NCI-H2227 treated with DMSO at 0.1 percent for 48 hours (cell line): ENCODE measurements around the gene KRT71.
"Not testable (repeated sequence)": the region's sequence is repeated elsewhere in the genome, so short reads cannot be mapped to it uniquely, and the experiment has no call there.

Experiments used
- DNase-seq: peaks from one replicate; lab custom pipeline; 2025; lab: John Stamatoyannopoulos, UW

The KRT71 gene

GRCh38 chr12:52519826-52520662 lies 32.9 kb downstream of the KRT71 start, which contains the start of gene KRT5:
TSS of gene KRT5 (minus strand) at chr12:52520394. CDS start at chr12:52520296, 98 bp downstream.
- no peak for DNase-seq

GRCh38 chr12:52519387-52519703 lies 33.6 kb downstream of the KRT71 start:
- DNase-seq, result no peak

GRCh38 chr12:52518574-52519386 lies 34.2 kb downstream of the KRT71 start:
- DNase-seq, result no peak

GRCh38 chr12:52517888-52518287 lies 35.1 kb downstream of the KRT71 start:
- no peak for DNase-seq

GRCh38 chr12:52517005-52517835 lies 35.7 kb downstream of the KRT71 start:
- no peak for DNase-seq

- no peak for DNase-seq
These were observed 36.8 kb downstream of the KRT71 start for GRCh38 chr12:52515927-52516831.

- no peak for DNase-seq
These were observed 37.7 kb downstream of the KRT71 start for GRCh38 chr12:52515319-52515646.

GRCh38 chr12:52514471-52515318 lies 38.2 kb downstream of the KRT71 start:
- no peak for DNase-seq

GRCh38 chr12:52513736-52514135 lies 39.2 kb downstream of the KRT71 start:
- no peak for DNase-seq

- no peak for DNase-seq
These were observed 44.7 kb downstream of the KRT71 start for GRCh38 chr12:52508211-52508610.

GRCh38 chr12:52506858-52507715 lies 45.9 kb downstream of the KRT71 start:
- DNase-seq, result no peak

GRCh38 chr12:52502877-52503276 lies 50.1 kb downstream of the KRT71 start:
- no peak for DNase-seq

GRCh38 chr12:52501490-52501889 lies 51.5 kb downstream of the KRT71 start:
- no peak for DNase-seq

- DNase-seq, result not testable (repeated sequence)
These were observed 52.4 kb downstream of the KRT71 start for GRCh38 chr12:52500574-52500973.

- DNase-seq, result no peak
These were observed 53.0 kb downstream of the KRT71 start for GRCh38 chr12:52499806-52500560.

GRCh38 chr12:52498946-52499345 lies 54.0 kb downstream of the KRT71 start:
- no peak for DNase-seq

- no peak for DNase-seq
These were observed 55.0 kb downstream of the KRT71 start for GRCh38 chr12:52497975-52498374.

GRCh38 chr12:52496590-52497071 lies 56.3 kb downstream of the KRT71 start:
- no peak for DNase-seq

GRCh38 chr12:52496054-52496453 lies 56.9 kb downstream of the KRT71 start:
- DNase-seq, result no peak
